ENCODE results near the gene NIPSNAP3A.

GRCh38 chr9:104750185-104750767 lies 2.8 kb downstream of the NIPSNAP3A start:
- TF ChIP-seq CTCF (IDR thresholded peaks at IDR 0.05; ENCODE audit: insufficient read depth, low read length) (no peak), POLR2AphosphoS5 (IDR thresholded peaks at IDR 0.05; ENCODE audit: low read depth) (no peak), REST (IDR thresholded peaks at IDR 0.05; ENCODE audit: insufficient replicate concordance, low read depth) (no peak), GABPA (IDR thresholded peaks at IDR 0.05; ENCODE audit: low read depth) (no peak), SPI1 (IDR thresholded peaks at IDR 0.05; ENCODE audit: borderline replicate concordance, low read depth) (no peak)

Data from HL-60 (cell line).